IPS-NIHi7 (cell line): ENCODE results near the gene VPS26A.

Experiments used
- DNase-seq: peaks from one replicate; pipeline ENCODE4 v3.0.0; 2012; ENCODE audit warnings: mixed read lengths; ENCODE audit errors: extremely low spot score

The VPS26A gene

GRCh38 chr10:69176823-69177222, 52.8 kb downstream of the VPS26A start:
- no peak for DNase-seq

- DNase-seq, result no peak
Observed at GRCh38 chr10:69179089-69179742, 55.2 kb downstream of the VPS26A start.

GRCh38 chr10:69179743-69180524, 56.0 kb downstream of the VPS26A start, which contains the start of gene SUPV3L1:
Gene SUPV3L1, plus strand, starts transcription at chr10:69180234. Its CDS starts 58 bp downstream, at chr10:69180292.
- peak; percentile 94 for DNase-seq

GRCh38 chr10:69180525-69181204, 56.7 kb downstream of the VPS26A start:
- no peak for DNase-seq

- no peak for DNase-seq
Observed at GRCh38 chr10:69181433-69181832, 57.5 kb downstream of the VPS26A start.

- no peak for DNase-seq
Observed at GRCh38 chr10:69182005-69182404, 58.0 kb downstream of the VPS26A start.

GRCh38 chr10:69186524-69186923, 62.5 kb downstream of the VPS26A start:
- no peak for DNase-seq

- no peak for DNase-seq
Observed at GRCh38 chr10:69201045-69201444, 77.1 kb downstream of the VPS26A start.

GRCh38 chr10:69202332-69202731, 78.4 kb downstream of the VPS26A start:
- no peak for DNase-seq

GRCh38 chr10:69208761-69209160, 84.8 kb downstream of the VPS26A start:
- no peak for DNase-seq

- DNase-seq, result no peak
Observed at GRCh38 chr10:69209787-69210484, 86.0 kb downstream of the VPS26A start.

GRCh38 chr10:69211104-69211503, 87.1 kb downstream of the VPS26A start:
- DNase-seq, result no peak

- no peak for DNase-seq
Observed at GRCh38 chr10:69211524-69211923, 87.5 kb downstream of the VPS26A start.

- no peak for DNase-seq
Observed at GRCh38 chr10:69213591-69214311, 89.8 kb downstream of the VPS26A start.

- no peak for DNase-seq
Observed at GRCh38 chr10:69214666-69215131, 90.7 kb downstream of the VPS26A start.

GRCh38 chr10:69215405-69216171, 91.6 kb downstream of the VPS26A start:
- no peak for DNase-seq

GRCh38 chr10:69216577-69217118, 92.7 kb downstream of the VPS26A start:
- DNase-seq, result no peak

GRCh38 chr10:69217119-69217754, 93.3 kb downstream of the VPS26A start:
- no peak for DNase-seq

GRCh38 chr10:69218831-69219230, 94.9 kb downstream of the VPS26A start:
- DNase-seq, result no peak

- DNase-seq, result no peak
Observed at GRCh38 chr10:69220041-69220451, 96.1 kb downstream of the VPS26A start, which contains the start of gene HKDC1. Gene HKDC1, plus strand, starts transcription at chr10:69220332. Its CDS starts 104 bp downstream, at chr10:69220436.
